Pancreas (tissue), 10 donors: ENCODE results near the gene MYO1H. TPM values are rescaled to one million over a fixed set of nuclear protein-coding genes. Genes with fewer than 3 reads are reported as not detected.

ENCODE experiments used
- ATAC-seq, 4 donors: fragments of 200-7000 bp; cut with Tn5 transposase; one replicate each; pipeline versions ENCODE4 v1.8.0 to v1.9.1; 2020; ENCODE audit warnings: mild to moderate bottlenecking in 4 of 4, moderate library complexity in 4 of 4
- DNase-seq, 6 donors: peaks; one replicate each; pipeline ENCODE4 v3.0.0-alpha.2; 2020
- FAIRE-seq: peaks from 2 replicates; lab custom pipeline; 2012; peaks lifted over from hg19 to GRCh38; lab: Jason Lieb, UNC
- H3K27ac ChIP-seq, 4 donors: fragments of 200-600 bp; sonication (generic); 1 replicate in 3 of 4; 2 replicates in 1 of 4; pipeline versions ENCODE4 v1.5.0 to v1.8.0; 2020
- H3K27me3 ChIP-seq, 4 donors: fragments of 200-600 bp; one replicate each; pipeline ENCODE4 v1.8.0; 2021
- H3K36me3 ChIP-seq, 3 donors: fragments of 200-600 bp; sonication (generic) in 1 of 3; one replicate each; pipeline versions ENCODE4 v1.5.0 to v1.8.0; 2020 to 2021
- H3K4me1 ChIP-seq, 3 donors: fragments of 200-600 bp; one replicate each; pipeline ENCODE4 v1.8.0; 2021
- H3K4me3 ChIP-seq, 4 donors: fragments of 200-600 bp; sonication (generic) in 2 of 4; one replicate each; pipeline versions ENCODE4 v1.5.0 to v1.8.0; 2020 to 2021
- H3K9me3 ChIP-seq, 4 donors: fragments of 200-600 bp; one replicate each; pipeline ENCODE4 v1.8.0; 2021
- CTCF ChIP-seq, 4 donors: fragments of 200-600 bp; sonication (generic) in 3 of 4; IDR thresholded peaks; one replicate each; pipeline versions ENCODE4 v1.5.0 to v1.8.0; 2021; ENCODE audit warnings: antibody characterized with exemption in 4 of 4
- WGBS, 2 donors: extraction: QIAGEN DNeasy Blood & Tissue Kit; methylation state at CpG; one replicate each; pipeline ENCODE4 v1.1.7; 2013; 5-methylcytosine and 5-hydroxymethylcytosine counted together
- intact Hi-C, 3 donors: fragments of 100-400 bp; cut with DNase I; formaldehyde crosslinking; loops; one replicate each; pipeline versions ENCODE4 v1.11.1 to v1.14.2; 2022
- polyA plus RNA-seq, 2 donors: library from polyadenylated mRNA; stranded (reverse); fragments of 200-250 nt; gene quantifications; one replicate each; pipeline ENCODE4 v1.2.3, GENCODE V29; 2013
- total RNA-seq, 6 donors: library from RNA; stranded (reverse); fragmentation: NEBNext Ultra II Directional in 4 of 6; extraction: Animal tissue kit (Norgen Biotek cat#: 25700) in 4 of 6; gene quantifications; one replicate each; pipeline versions ENCODE4 v1.2.1 to v1.2.4, GENCODE V29; 2021 to 2023
- donor health status: healthy with polysubstance abuse.
- donor health status: DM: no; HTN: no; CAD: no; lungs with moderate emphysema.
- donor health status: DM: no; HTN: no; CAD: no.
- donor health status: control.
- donor health status: control.
- donor health status: Bipolar disorder and iron deficiency.
- donor health status: DM: yes; HTN: yes; CAD: no.
- donor health status: DM: no; HTN: no; CAD: no.
- donor health status: DM: no; HTN: no; CAD: no.
- donor health status: DM: yes; HTN: yes; CAD: no.

Gene MYO1H
- total and polyA plus RNA-seq, 8 donors, result 0.07 TPM; not detected in 7

GRCh38 chr12:109356577-109356976, 8.9 kb downstream of the MYO1H start:
- Histone ChIP-seq H3K27ac (no peak overlapping the region), H3K4me3 (no peak overlapping the region), H3K9me3 (no peaks in the 10 kb centered on the region), H3K36me3 (no peaks in the 10 kb centered on the region), H3K4me1 (no peaks in the 10 kb centered on the region), H3K27me3 (no peaks in the 10 kb centered on the region)
- FAIRE-seq (no peak), DNase-seq (no peak), ATAC-seq (no peak)
- intact Hi-C loops, result no loop called here
- 66 to 70% methylated on average over 3 of the region's 3 CpGs for WGBS, 2 donors
- TF ChIP-seq CTCF (IDR thresholded peaks at IDR 0.05), result no peak

GRCh38 chr12:109357032-109357431, 9.3 kb downstream of the MYO1H start:
- no peaks in the 10 kb centered on the region for H3K36me3 ChIP-seq
- no peak for TF ChIP-seq CTCF (IDR thresholded peaks at IDR 0.05)
- WGBS, 2 donors, result 14 to 16% methylated on average over 2 of the region's 2 CpGs
- H3K4me1 ChIP-seq, result no peaks in the 10 kb centered on the region
- FAIRE-seq, result no peak
- no peak for DNase-seq
- H3K9me3 ChIP-seq, result no peaks in the 10 kb centered on the region
- no peak overlapping the region for H3K27ac ChIP-seq
- ATAC-seq, result no peak
- H3K27me3 ChIP-seq, result no peaks in the 10 kb centered on the region
- intact Hi-C loops, result no loop called here
- no peak overlapping the region for H3K4me3 ChIP-seq

- no peak for DNase-seq
- Histone ChIP-seq H3K27ac (no peak overlapping the region), H3K9me3 (no peaks in the 10 kb centered on the region), H3K4me3 (no peak overlapping the region), H3K4me1 (no peaks in the 10 kb centered on the region), H3K27me3 (no peaks in the 10 kb centered on the region), H3K36me3 (no peaks in the 10 kb centered on the region)
- intact Hi-C loops, result no loop called here
- TF ChIP-seq CTCF (IDR thresholded peaks at IDR 0.05), result no peak
- 65 to 75% methylated on average over 10 of the region's 10 CpGs for WGBS, 2 donors
- ATAC-seq, result no peak
- FAIRE-seq, result no peak
These were observed 10.6 kb downstream of the MYO1H start for GRCh38 chr12:109358154-109358869.

- H3K27me3 ChIP-seq, result no peaks in the 10 kb centered on the region
- H3K4me1 ChIP-seq, result no peaks in the 10 kb centered on the region
- ATAC-seq (no peak), FAIRE-seq (no peak), DNase-seq (no peak)
- H3K27ac ChIP-seq, result no peak overlapping the region
- 78 to 81% methylated on average over 20 of the region's 20 CpGs for WGBS, 2 donors
- H3K36me3 ChIP-seq, result no peaks in the 10 kb centered on the region
- no peaks in the 10 kb centered on the region for H3K9me3 ChIP-seq
- TF ChIP-seq CTCF (IDR thresholded peaks at IDR 0.05), result no peak
- no peak overlapping the region for H3K4me3 ChIP-seq
- intact Hi-C loops, result no loop called here
These were observed 11.5 kb downstream of the MYO1H start for GRCh38 chr12:109359131-109359690.

GRCh38 chr12:109369831-109370230, 22.1 kb downstream of the MYO1H start:
- Histone ChIP-seq H3K9me3 (no peaks in the 10 kb centered on the region), H3K27me3 (no peaks in the 10 kb centered on the region), H3K36me3 (no peaks in the 10 kb centered on the region), H3K4me3 (no peak overlapping the region), H3K4me1 (no peaks in the 10 kb centered on the region), H3K27ac (no peak overlapping the region)
- TF ChIP-seq CTCF (IDR thresholded peaks at IDR 0.05), result no peak
- DNase-seq (no peak), ATAC-seq (no peak), FAIRE-seq (no peak)
- intact Hi-C loops, result no loop called here
- WGBS, 2 donors, result 68 to 77% methylated on average over 5 of the region's 5 CpGs
